Activated T-cell treated with anti-CD3 and anti-CD28 coated beads, Interleukin-2, amount 50 U/mL, for 72 hours (primary cell): Measurements from ENCODE around the gene ARHGAP45. TPM values are rescaled to one million over a fixed set of nuclear protein-coding genes. Genes with fewer than 3 reads are reported as not detected.
A peak's percentile ranks its signal among the peaks of the same experiment; 100 is the strongest.

ENCODE experiments used
- ATAC-seq, 2 donors: fragments of 150-1000 bp; cut with Tn5 transposase; replicated peaks in 1 of 2; 2 replicates each; pipeline ENCODE4 v1.10.0; 2021; ENCODE audit warnings: moderate library complexity in 2 of 2, mild to moderate bottlenecking in 1 of 2
- DNase-seq, 2 donors: peaks; one replicate each; pipeline ENCODE4 v3.0.0; 2021 to 2022; ENCODE audit warnings: mixed read lengths in 1 of 2
- H3K27ac Mint-ChIP-seq: one replicate; pipeline ENCODE4 v1.8.0; 2022; ENCODE audit warnings: mild to moderate bottlenecking, moderate library complexity, mixed read lengths
- H3K27me3 Mint-ChIP-seq: one replicate; pipeline ENCODE4 v1.8.0; 2022; ENCODE audit warnings: low read depth, mixed read lengths
- H3K36me3 Mint-ChIP-seq, 2 donors: one replicate each; pipeline ENCODE4 v1.8.0; 2022; ENCODE audit warnings: mixed read lengths in 2 of 2, mild to moderate bottlenecking in 1 of 2; ENCODE audit not compliant: insufficient read depth in 2 of 2
- H3K4me1 Mint-ChIP-seq: one replicate; pipeline ENCODE4 v1.8.0; 2022; ENCODE audit warnings: low read depth, mixed read lengths
- H3K4me3 Mint-ChIP-seq, 2 donors: one replicate each; pipeline ENCODE4 v1.8.0; 2022; ENCODE audit warnings: mild to moderate bottlenecking in 2 of 2, mixed read lengths in 2 of 2, moderate library complexity in 2 of 2
- H3K9me3 Mint-ChIP-seq, 2 donors: one replicate each; pipeline ENCODE4 v1.8.0; 2022; ENCODE audit warnings: mixed read lengths in 2 of 2
- total RNA-seq, 2 donors: library from RNA; stranded (reverse); gene quantifications; one replicate each; pipeline ENCODE4 v1.2.3, GENCODE V29; 2022

Gene ARHGAP45
- total RNA-seq, 2 donors from 2014 or later = 235 to 236 TPM

DNA sequence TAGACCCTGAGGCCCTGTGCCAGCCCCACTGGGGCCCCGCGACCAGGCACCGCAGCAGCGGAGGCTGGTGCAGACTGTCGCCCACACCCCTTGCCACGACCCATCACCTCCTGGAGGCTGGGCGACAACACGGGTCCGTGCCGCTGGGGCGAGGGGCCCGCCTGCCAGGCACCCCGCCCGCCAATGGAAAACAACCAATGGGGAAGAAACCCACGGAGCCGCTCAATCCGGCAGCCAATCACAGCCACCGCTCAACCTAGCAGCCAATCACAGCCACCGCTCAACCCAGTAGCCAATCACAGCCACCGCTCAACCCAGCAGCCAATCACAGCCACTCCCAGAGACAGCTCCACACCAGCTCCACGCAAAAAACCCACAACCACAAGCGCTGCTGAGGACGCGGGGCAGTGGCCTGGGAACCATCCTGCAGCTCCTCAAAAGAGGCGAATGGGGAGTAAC lies 66.5 kb downstream of the ARHGAP45 start:
- ATAC-seq = peak; percentile 65

DNA sequence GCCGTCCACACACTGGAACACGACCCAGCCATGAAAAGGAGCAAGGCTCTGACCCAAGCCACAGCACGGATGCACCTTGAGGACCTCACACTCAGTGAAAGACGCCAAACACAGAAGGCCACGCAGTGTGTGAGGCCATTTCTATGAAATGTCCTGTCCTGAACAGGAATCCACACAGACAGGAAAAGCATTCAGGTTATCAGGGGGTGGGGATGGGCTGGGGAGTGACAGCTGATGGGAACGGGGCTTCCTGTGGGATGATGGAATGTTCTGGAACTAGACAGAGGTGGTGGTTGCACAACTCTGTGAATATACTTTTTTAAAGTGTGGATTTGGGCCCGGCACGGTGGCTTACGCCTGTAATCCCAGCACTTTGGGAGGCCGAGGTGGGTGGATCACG lies 67.5 kb downstream of the ARHGAP45 start:
- peaks cover 24% of the 10 kb centered on the region for H3K4me1 Mint-ChIP-seq
- H3K27ac Mint-ChIP-seq = peak overlapping the region; percentile 79
- H3K9me3 Mint-ChIP-seq = no peaks in the 10 kb centered on the region
- H3K4me3 Mint-ChIP-seq = no peak overlapping the region
- H3K36me3 Mint-ChIP-seq = peaks cover 0 to 6% of the 10 kb centered on the region in 2 donors
- ATAC-seq (no peak), DNase-seq (no peak)
- H3K27me3 Mint-ChIP-seq = no peaks in the 10 kb centered on the region

More for the DNA sequence above, 66.5 kb downstream of the ARHGAP45 start:
- Mint-ChIP-seq H3K4me3 (peak overlapping the region; percentile 89 to 90), H3K9me3 (no peaks in the 10 kb centered on the region), H3K4me1 (peaks cover 31% of the 10 kb centered on the region), H3K27me3 (no peaks in the 10 kb centered on the region), H3K36me3 (peaks cover 0 to 5% of the 10 kb centered on the region in 2 donors), H3K27ac (peak overlapping the region; percentile 79)
- peak; percentile 90 for DNase-seq

DNA sequence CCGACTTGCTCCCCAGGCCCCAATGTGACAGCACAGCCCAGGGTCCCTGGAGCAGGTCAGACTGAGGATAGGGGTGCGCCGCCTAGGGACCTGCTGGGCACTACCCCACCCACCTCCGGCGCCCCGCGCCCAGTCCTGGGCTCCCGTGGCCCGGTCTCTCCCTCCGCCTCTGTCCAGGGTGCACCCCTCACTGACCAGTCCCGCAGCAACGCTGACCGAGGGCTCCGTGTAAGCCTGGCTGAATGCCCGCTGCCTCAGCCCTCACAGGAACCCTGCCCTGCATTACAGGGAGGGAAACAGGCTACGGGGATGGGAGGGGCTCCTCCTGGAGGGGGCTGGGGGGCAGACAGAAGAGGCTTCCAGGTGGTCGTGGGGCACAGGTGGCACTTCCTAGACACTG lies 68.5 kb downstream of the ARHGAP45 start:
- Mint-ChIP-seq H3K27ac (peak overlapping the region; percentile 42), H3K9me3 (no peaks in the 10 kb centered on the region), H3K4me3 (no peak overlapping the region), H3K4me1 (peaks cover 14% of the 10 kb centered on the region), H3K27me3 (no peaks in the 10 kb centered on the region), H3K36me3 (peaks cover 0 to 5% of the 10 kb centered on the region in 2 donors)
- ATAC-seq (no peak), DNase-seq (no peak)

DNA sequence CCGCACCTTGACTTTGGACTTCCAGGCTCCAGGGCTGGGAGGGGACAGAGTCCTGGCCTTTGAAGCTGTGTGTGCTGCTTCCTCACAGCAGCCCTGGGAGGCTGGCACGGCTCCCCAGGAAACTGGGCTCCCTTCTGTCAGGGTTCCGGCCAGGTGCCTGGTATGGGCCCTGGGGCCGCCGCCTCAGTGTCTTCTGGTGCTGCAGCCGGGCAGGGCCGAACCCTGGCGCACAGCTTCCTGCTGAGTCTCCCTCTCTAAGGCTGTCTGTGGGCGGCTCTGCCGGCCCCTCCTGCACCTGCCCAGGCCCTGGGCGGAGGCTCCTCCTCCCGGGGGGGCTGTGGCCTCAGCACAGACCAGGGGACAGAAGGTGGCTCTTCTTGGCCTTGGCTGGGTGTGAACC lies 69.2 kb downstream of the ARHGAP45 start:
- DNase-seq (no peak), ATAC-seq (no peak)
- Mint-ChIP-seq H3K36me3 (peaks cover 0 to 5% of the 10 kb centered on the region in 2 donors), H3K27me3 (no peaks in the 10 kb centered on the region), H3K9me3 (no peaks in the 10 kb centered on the region), H3K4me1 (peaks cover 10% of the 10 kb centered on the region), H3K4me3 (peak overlapping the region in 1 of 2 donors; percentile 54), H3K27ac (no peak overlapping the region)

Other genes starting within 250 kb of the ARHGAP45 start
- not detected for gene PLPPR3, start 245.2 kb upstream of the ARHGAP45 start, total RNA-seq
- not detected for gene AZU1, start 239.3 kb upstream of the ARHGAP45 start, total RNA-seq
- gene PRTN3, start 226.2 kb upstream of the ARHGAP45 start, total RNA-seq = not detected
- not detected for gene ELANE, start 214.9 kb upstream of the ARHGAP45 start, total RNA-seq
- 1 to 10 TPM; 2.1 to 3.1 TPM for gene CFD, start 207.5 kb upstream of the ARHGAP45 start, total RNA-seq
- gene MED16, start 174.0 kb upstream of the ARHGAP45 start, total RNA-seq = 10 to 100 TPM; 59.8 to 62.2 TPM
- not detected for gene RNU6-9, start 173.7 kb upstream of the ARHGAP45 start, total RNA-seq
- gene R3HDM4, start 153.9 kb upstream of the ARHGAP45 start, total RNA-seq = 100 to 1,000 TPM; 109 to 126 TPM
- gene KISS1R, start 149.8 kb upstream of the ARHGAP45 start, total RNA-seq = 1 to 10 TPM; 1.0 to 3.6 TPM
- gene ARID3A, start 141.1 kb upstream of the ARHGAP45 start, total RNA-seq = 10 to 100 TPM; 31.7 to 34.0 TPM
- gene WDR18, start 82.8 kb upstream of the ARHGAP45 start, total RNA-seq = 10 to 100 TPM; 59.6 TPM
- gene GRIN3B, start 66.7 kb upstream of the ARHGAP45 start, total RNA-seq = under 1 TPM; 0.10 to 0.35 TPM
- gene TMEM259, start 46.0 kb upstream of the ARHGAP45 start, total RNA-seq = 100 to 1,000 TPM; 125 to 127 TPM
- not detected for gene RNU6-2, start 45.6 kb upstream of the ARHGAP45 start, total RNA-seq
- gene CNN2, start 40.6 kb upstream of the ARHGAP45 start, total RNA-seq = 100 to 1,000 TPM in 1 of 2 donors, 10 to 100 TPM in 1; 98.9 to 124 TPM
- gene ABCA7, start 27.1 kb upstream of the ARHGAP45 start, total RNA-seq = 10 to 100 TPM; 34.3 to 37.1 TPM
- gene POLR2E, start 28.2 kb downstream of the ARHGAP45 start, total RNA-seq = 100 to 1,000 TPM; 176 to 179 TPM
- 100 to 1,000 TPM; 251 to 308 TPM for gene GPX4, start 36.8 kb downstream of the ARHGAP45 start, total RNA-seq
- gene SBNO2, start 107.1 kb downstream of the ARHGAP45 start, total RNA-seq = 100 to 1,000 TPM; 142 to 146 TPM
- 10 to 100 TPM; 81.5 to 86.3 TPM for gene STK11, start 138.6 kb downstream of the ARHGAP45 start, total RNA-seq
- gene CBARP, start 170.8 kb downstream of the ARHGAP45 start, total RNA-seq = under 1 TPM; 0.38 to 0.58 TPM
- gene ATP5F1D, start 174.6 kb downstream of the ARHGAP45 start, total RNA-seq = 100 to 1,000 TPM; 169 to 201 TPM
- 10 to 100 TPM; 72.3 to 75.4 TPM for gene MIDN, start 181.4 kb downstream of the ARHGAP45 start, total RNA-seq
- gene CIRBP, start 202.2 kb downstream of the ARHGAP45 start, total RNA-seq = 100 to 1,000 TPM; 400 to 456 TPM
- 10 to 100 TPM; 59.8 to 69.1 TPM for gene FAM174C, start 208.4 kb downstream of the ARHGAP45 start, total RNA-seq
- not detected for gene EFNA2, start 218.7 kb downstream of the ARHGAP45 start, total RNA-seq